Measurements from ENCODE around the gene NANP. TPM values are rescaled to one million over a fixed set of nuclear protein-coding genes. Genes with fewer than 3 reads are reported as not detected.

NANP gene
- total and polyA plus RNA-seq, 2 of the 13 experiments (the other 11 are each of a cell fraction or from before 2014, with no cell fraction given), result 8.9 to 21.5 TPM

- peak; percentile 93; the same call in 1 of the 2 replicates for TF ChIP-seq ZNF790 (CRISPR knock-in tag; IDR thresholded peaks at IDR 0.05; ENCODE audit: borderline replicate concordance)
- TF ChIP-seq IRF2 (CRISPR knock-in tag; IDR thresholded peaks at IDR 0.05), result 0 out of 2 replicates have a peak, but pooled peaks have one; percentile 28
- no peak for TF ChIP-seq REXO4 (CRISPR knock-in tag; IDR thresholded peaks at IDR 0.05; ENCODE audit: borderline replicate concordance)
- TF ChIP-seq ZBED4 (CRISPR knock-in tag; IDR thresholded peaks at IDR 0.05; ENCODE audit: borderline replicate concordance), result peak; percentile 80; the same call in 1 of the 2 replicates
- TF ChIP-seq TARDBP (CRISPR knock-in tag; IDR thresholded peaks at IDR 0.05), result peak; percentile 53; the same call in 1 of the 2 replicates
- TF ChIP-seq ZKSCAN1 (IDR thresholded peaks at IDR 0.05; ENCODE audit: low read length), result no peak
- peak; percentile 97 for TF ChIP-seq CREB3 (CRISPR knock-in tag; IDR thresholded peaks at IDR 0.05)
- TF ChIP-seq PRPF4 (IDR thresholded peaks at IDR 0.05; ENCODE audit: low read depth, low read length, poor library complexity, severe bottlenecking), result no peak
- peak; percentile 74 for TF ChIP-seq ZSCAN22 (CRISPR knock-in tag; IDR thresholded peaks at IDR 0.05)
- TF ChIP-seq NFIC (IDR thresholded peaks at IDR 0.05; ENCODE audit: low read length), result no peak; the same call in 1 of the 2 replicates
- peak; percentile 89 for TF ChIP-seq EEA1 (CRISPR knock-in tag; IDR thresholded peaks at IDR 0.05; ENCODE audit: borderline replicate concordance)
- no peak for TF ChIP-seq SMARCE1 (IDR thresholded peaks at IDR 0.05; ENCODE audit: borderline replicate concordance)
- TF ChIP-seq, protein P1, sequence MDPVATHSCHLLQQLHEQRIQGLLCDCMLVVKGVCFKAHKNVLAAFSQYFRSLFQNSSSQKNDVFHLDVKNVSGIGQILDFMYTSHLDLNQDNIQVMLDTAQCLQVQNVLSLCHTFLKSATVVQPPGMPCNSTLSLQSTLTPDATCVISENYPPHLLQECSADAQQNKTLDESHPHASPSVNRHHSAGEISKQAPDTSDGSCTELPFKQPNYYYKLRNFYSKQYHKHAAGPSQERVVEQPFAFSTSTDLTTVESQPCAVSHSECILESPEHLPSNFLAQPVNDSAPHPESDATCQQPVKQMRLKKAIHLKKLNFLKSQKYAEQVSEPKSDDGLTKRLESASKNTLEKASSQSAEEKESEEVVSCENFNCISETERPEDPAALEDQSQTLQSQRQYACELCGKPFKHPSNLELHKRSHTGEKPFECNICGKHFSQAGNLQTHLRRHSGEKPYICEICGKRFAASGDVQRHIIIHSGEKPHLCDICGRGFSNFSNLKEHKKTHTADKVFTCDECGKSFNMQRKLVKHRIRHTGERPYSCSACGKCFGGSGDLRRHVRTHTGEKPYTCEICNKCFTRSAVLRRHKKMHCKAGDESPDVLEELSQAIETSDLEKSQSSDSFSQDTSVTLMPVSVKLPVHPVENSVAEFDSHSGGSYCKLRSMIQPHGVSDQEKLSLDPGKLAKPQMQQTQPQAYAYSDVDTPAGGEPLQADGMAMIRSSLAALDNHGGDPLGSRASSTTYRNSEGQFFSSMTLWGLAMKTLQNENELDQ (CRISPR knock-in tag; IDR thresholded peaks at IDR 0.05; ENCODE audit: borderline replicate concordance), result no peak
- no peak for TF ChIP-seq IKZF1 (IDR thresholded peaks at IDR 0.05)
- TF ChIP-seq ZBTB39 (CRISPR knock-in tag; IDR thresholded peaks at IDR 0.05), result peak; percentile 61; the same call in 1 of the 2 replicates
- TF ChIP-seq MEF2D (CRISPR knock-in tag; IDR thresholded peaks at IDR 0.05), result no peak
- TF ChIP-seq, protein P2, sequence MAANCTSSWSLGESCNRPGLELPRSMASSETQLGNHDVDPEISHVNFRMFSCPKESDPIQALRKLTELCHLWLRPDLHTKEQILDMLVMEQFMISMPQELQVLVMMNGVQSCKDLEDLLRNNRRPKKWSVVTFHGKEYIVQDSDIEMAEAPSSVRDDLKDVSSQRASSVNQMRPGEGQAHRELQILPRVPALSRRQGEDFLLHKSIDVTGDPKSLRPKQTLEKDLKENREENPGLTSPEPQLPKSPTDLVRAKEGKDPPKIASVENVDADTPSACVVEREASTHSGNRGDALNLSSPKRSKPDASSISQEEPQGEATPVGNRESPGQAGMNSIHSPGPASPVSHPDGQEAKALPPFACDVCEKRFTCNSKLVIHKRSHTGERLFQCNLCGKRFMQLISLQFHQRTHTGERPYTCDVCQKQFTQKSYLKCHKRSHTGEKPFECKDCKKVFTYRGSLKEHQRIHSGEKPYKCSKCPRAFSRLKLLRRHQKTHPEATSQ (CRISPR knock-in tag; IDR thresholded peaks at IDR 0.05; ENCODE audit: borderline replicate concordance), result peak; percentile 6; the same call in 1 of the 2 replicates
- no peak for TF ChIP-seq ZKSCAN5 (CRISPR knock-in tag; IDR thresholded peaks at IDR 0.05)
Observed at GRCh38 chr20:25584905-25585704, 38.7 kb downstream of the NANP start, which contains the start of gene NINL (continued).

All from HepG2 (cell line).